ENCODE measurements around the gene OR51B6. TPM values are rescaled to one million over a fixed set of nuclear protein-coding genes. Genes with fewer than 3 reads are reported as not detected.

Gene OR51B6
- total RNA-seq, 1 experiment from 2014 or later, result not detected

- TF ChIP-seq CTCF (IDR thresholded peaks at IDR 0.05 in 2 of 3, conservative IDR thresholded peaks at IDR 0.05 in 1 of 3; ENCODE audit: borderline replicate concordance in 1 of 3, insufficient read depth in 1 of 3, low read depth in 2 of 3, low read length in 2 of 3), result no peak
- no peak for TF ChIP-seq FOSL1 (IDR thresholded peaks at IDR 0.05; ENCODE audit: low read depth)
- no peak for TF ChIP-seq ELF1 (IDR thresholded peaks at IDR 0.05; ENCODE audit: borderline replicate concordance, low read depth)
- no peak for TF ChIP-seq CEBPB (IDR thresholded peaks at IDR 0.05; ENCODE audit: low read depth)
- TF ChIP-seq SIN3A (IDR thresholded peaks at IDR 0.05; ENCODE audit: low read depth), result no peak
- no peak for TF ChIP-seq POLR2A (IDR thresholded peaks at IDR 0.05; ENCODE audit: borderline replicate concordance, extremely low read depth, insufficient read depth, insufficient read length)
- no peak for TF ChIP-seq SP1 (IDR thresholded peaks at IDR 0.05; ENCODE audit: low read depth)
- TF ChIP-seq JUND (IDR thresholded peaks at IDR 0.05), result no peak
- no peak for TF ChIP-seq ZBTB33 (IDR thresholded peaks at IDR 0.05; ENCODE audit: extremely low read depth, insufficient replicate concordance, low read length)
- no peak for TF ChIP-seq SRF (IDR thresholded peaks at IDR 0.05; ENCODE audit: low read depth)
These were observed 15.5 kb downstream of the OR51B6 start (continued) for GRCh38 chr11:5366856-5367255.

- peaks cover 3 to 78% of the 10 kb centered on the region in 2 experiments; a peak in 2 of 4 replicates for H3K4me1 ChIP-seq (ENCODE audit: control insufficient read depth in 1 of 2, insufficient read depth in 2 of 2, low read length in 2 of 2)
- ChIA-PET CTCF (no interaction called here), POLR2A (no interaction called here), RAD21 (ENCODE audit: low non-redundant PET in 1 of 2, low total read pairs in 2 of 2, uncharacterized antibody in 2 of 2, unreplicated experiment in 2 of 2) (no interaction called here)
- H3K4me3 ChIP-seq (replicated peaks in 1 of 2; ENCODE audit: low read depth in 1 of 2, low read length in 2 of 2), result no peak overlapping the region
- intact Hi-C loops (cut with micrococcal nuclease), result no loop called here
- no peak for DNase-seq (ENCODE audit: low read depth, low spot score)
- no peak overlapping the region for H3K9ac ChIP-seq (ENCODE audit: low read length)
- peaks cover 48% of the 10 kb centered on the region for H4K20me1 ChIP-seq (ENCODE audit: insufficient read depth)
- H3K36me3 ChIP-seq (ENCODE audit: control insufficient read depth in 1 of 2, insufficient read depth in 2 of 2, low read length in 2 of 2), result peaks cover 0 to 43% of the 10 kb centered on the region in 2 experiments; a peak in 2 of 4 replicates
- no TSS peak for BruUV-seq (replicated peaks)
- peaks cover 99% of the 10 kb centered on the region for H3K79me2 ChIP-seq (ENCODE audit: insufficient read depth, low read length)
- H3K9me2 ChIP-seq (ENCODE audit: insufficient read depth), result no peaks in the 10 kb centered on the region
- no peak overlapping the region for H2AFZ ChIP-seq (ENCODE audit: low read depth, low read length, poor library complexity, severe bottlenecking)
- TF ChIP-seq JUND (IDR thresholded peaks at IDR 0.05) (no peak), POLR2AphosphoS5 (IDR thresholded peaks at IDR 0.05; ENCODE audit: low read depth, low read length) (no peak), EGR1 (IDR thresholded peaks at IDR 0.05; ENCODE audit: low read depth) (no peak)
- H3K9me3 ChIP-seq (ENCODE audit: control insufficient read depth in 1 of 2, insufficient read depth in 1 of 2, low read depth in 1 of 2, low read length in 2 of 2), result no peaks in the 10 kb centered on the region
- no peak overlapping the region for H3K4me2 ChIP-seq (ENCODE audit: low read length)
- H3K27me3 ChIP-seq (ENCODE audit: insufficient read depth, low read length), result no peaks in the 10 kb centered on the region
- ATAC-seq, result no peak
- H3K27ac ChIP-seq (ENCODE audit: low read depth, low read length), result no peak overlapping the region
These were observed 16.3 kb downstream of the OR51B6 start for GRCh38 chr11:5367448-5368074.
